Heart left ventricle (tissue), 13 donors: Measurements from ENCODE around the gene LTBP4.

Source experiments
- POLR2A ChIP-seq, 2 donors: fragments of 450-650 bp; IDR thresholded peaks; one replicate each; pipeline ENCODE4 v1.6.1; 2017; ENCODE audit warnings: antibody characterized with exemption in 2 of 2, mild to moderate bottlenecking in 2 of 2, moderate library complexity in 2 of 2
- TF ChIP-seq, protein P1 (sequence below), 12 donors: fragments of 200-600 bp; sonication (generic) in 4 of 12; IDR thresholded peaks; one replicate each; pipeline versions ENCODE4 v1.5.0 to v1.8.0; 2018 to 2022; ENCODE audit warnings: antibody characterized with exemption in 12 of 12, mild to moderate bottlenecking in 5 of 12
- donor health status: ischemic (EF 13 %, LVEDD 7.1; RV severe dilation, severe dysfunction).
- donor health status: DM: no; HTN: yes; CAD: no.
- donor health status: DM: no; HTN: no; CAD: no.
- donor health status: ischemic (EF 25% LVEDD 6.9; RV normal size, moderate dysfunction).
- donor health status: ischemic (EF 25% LVEDD 5.7; RV mildly dilated, moderate dysfunction).
- donor health status: ischemic (EF 35%, LVEDD 5.7; RV mildly dilated, moderate dysfunction).
- donor health status: nonischemic (EF 11% LVEDD 7.7; RV severe dilation, severe dysfunction).
- donor health status: DM: yes; HTN: yes; CAD: no.
- donor health status: PGD.
- donor health status: ischemic (EF 29% LVEDD 5.4; RV normal size, mild dysfunction).
- donor health status: nonischemic (EF 23%, LVEDD 6.1; RV moderate dilation, normal function).

DNA sequence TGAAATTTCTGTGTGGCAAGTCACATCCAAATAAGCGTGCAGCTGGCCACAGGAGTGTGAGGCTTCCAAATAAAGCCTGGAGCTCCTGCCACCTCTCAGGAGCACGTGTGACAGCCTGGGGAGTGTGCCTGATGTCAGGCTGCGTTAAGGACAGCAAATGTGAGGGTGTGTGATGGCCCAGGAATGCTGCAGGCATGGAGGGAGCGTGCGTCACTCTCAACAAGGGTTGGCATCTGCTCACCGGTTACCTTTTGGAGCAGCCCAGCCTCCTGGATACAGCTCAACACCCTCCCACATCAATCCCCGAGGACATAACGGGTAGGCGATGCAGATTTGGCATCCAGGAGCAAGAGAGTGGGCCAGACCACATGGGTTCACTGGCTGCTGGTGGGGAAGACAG, 70.2 kb downstream of the LTBP4 start:
- TF ChIP-seq, protein P1, sequence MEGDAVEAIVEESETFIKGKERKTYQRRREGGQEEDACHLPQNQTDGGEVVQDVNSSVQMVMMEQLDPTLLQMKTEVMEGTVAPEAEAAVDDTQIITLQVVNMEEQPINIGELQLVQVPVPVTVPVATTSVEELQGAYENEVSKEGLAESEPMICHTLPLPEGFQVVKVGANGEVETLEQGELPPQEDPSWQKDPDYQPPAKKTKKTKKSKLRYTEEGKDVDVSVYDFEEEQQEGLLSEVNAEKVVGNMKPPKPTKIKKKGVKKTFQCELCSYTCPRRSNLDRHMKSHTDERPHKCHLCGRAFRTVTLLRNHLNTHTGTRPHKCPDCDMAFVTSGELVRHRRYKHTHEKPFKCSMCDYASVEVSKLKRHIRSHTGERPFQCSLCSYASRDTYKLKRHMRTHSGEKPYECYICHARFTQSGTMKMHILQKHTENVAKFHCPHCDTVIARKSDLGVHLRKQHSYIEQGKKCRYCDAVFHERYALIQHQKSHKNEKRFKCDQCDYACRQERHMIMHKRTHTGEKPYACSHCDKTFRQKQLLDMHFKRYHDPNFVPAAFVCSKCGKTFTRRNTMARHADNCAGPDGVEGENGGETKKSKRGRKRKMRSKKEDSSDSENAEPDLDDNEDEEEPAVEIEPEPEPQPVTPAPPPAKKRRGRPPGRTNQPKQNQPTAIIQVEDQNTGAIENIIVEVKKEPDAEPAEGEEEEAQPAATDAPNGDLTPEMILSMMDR (IDR thresholded peaks at IDR 0.05): no peak
- TF ChIP-seq POLR2A (IDR thresholded peaks at IDR 0.05): no peak
